Measurements from ENCODE around the gene ZBTB2.
"Not testable (repeated sequence)": the region's sequence is repeated elsewhere in the genome, so short reads cannot be mapped to it uniquely, and the experiment has no call there.

DNA sequence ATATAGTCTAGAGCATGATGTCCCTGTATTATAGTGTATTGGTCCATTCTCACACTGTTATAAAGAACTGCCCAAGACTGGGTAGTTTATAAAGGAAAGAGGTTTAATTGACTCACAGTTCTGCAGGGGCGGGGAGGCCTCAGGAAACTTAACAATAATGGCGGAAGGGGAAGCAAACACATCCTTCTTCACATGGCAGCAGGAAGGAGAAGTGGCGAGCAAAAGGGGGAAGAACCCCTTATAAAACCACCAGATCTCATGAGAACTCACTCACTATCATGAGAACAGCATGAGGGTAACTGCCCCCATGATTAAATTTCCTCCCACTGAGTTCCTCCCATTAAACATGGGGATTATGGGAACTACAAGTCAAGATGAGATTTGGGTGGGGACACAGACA, 75.7 kb downstream of the ZBTB2 start:
- not testable (repeated sequence) for TF ChIP-seq POLR2A (IDR thresholded peaks at IDR 0.05; ENCODE audit: extremely low read depth, insufficient read length)
- TF ChIP-seq, protein P1, sequence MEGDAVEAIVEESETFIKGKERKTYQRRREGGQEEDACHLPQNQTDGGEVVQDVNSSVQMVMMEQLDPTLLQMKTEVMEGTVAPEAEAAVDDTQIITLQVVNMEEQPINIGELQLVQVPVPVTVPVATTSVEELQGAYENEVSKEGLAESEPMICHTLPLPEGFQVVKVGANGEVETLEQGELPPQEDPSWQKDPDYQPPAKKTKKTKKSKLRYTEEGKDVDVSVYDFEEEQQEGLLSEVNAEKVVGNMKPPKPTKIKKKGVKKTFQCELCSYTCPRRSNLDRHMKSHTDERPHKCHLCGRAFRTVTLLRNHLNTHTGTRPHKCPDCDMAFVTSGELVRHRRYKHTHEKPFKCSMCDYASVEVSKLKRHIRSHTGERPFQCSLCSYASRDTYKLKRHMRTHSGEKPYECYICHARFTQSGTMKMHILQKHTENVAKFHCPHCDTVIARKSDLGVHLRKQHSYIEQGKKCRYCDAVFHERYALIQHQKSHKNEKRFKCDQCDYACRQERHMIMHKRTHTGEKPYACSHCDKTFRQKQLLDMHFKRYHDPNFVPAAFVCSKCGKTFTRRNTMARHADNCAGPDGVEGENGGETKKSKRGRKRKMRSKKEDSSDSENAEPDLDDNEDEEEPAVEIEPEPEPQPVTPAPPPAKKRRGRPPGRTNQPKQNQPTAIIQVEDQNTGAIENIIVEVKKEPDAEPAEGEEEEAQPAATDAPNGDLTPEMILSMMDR (IDR thresholded peaks at IDR 0.05; ENCODE audit: low read depth, low read length) = not testable (repeated sequence)
- TF ChIP-seq, protein P2, sequence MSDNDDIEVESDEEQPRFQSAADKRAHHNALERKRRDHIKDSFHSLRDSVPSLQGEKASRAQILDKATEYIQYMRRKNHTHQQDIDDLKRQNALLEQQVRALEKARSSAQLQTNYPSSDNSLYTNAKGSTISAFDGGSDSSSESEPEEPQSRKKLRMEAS (IDR thresholded peaks at IDR 0.05; ENCODE audit: low read depth, low read length) = not testable (repeated sequence)
